H1 (cell line): Measurements from ENCODE around the gene IRF9. TPM values are rescaled to one million over a fixed set of nuclear protein-coding genes. Genes with fewer than 3 reads are reported as not detected.

Source experiments
- CTCF ChIA-PET: fragments of 300-600 bp; sonication (Branson Sonifier 250); formaldehyde crosslinking; loops from one replicate; lab custom pipeline; 2021; ENCODE audit not compliant: partially characterized antibody; lab: Charles Lee
- POLR2A ChIA-PET: fragments of 300-600 bp; sonication (Branson Sonifier 250); formaldehyde crosslinking; loops from one replicate; lab custom pipeline; 2021; ENCODE audit warnings: inconsistent platforms; ENCODE audit not compliant: partially characterized antibody; lab: Charles Lee
- DNase-seq, 2 experiments: peaks; one replicate each; pipeline versions ENCODE4 v3.0.0 to v3.0.0-alpha.2; 2010 to 2022; ENCODE audit warnings: low spot score in 2 of 2, low read depth in 1 of 2, mixed read lengths in 1 of 2
- FAIRE-seq: peaks from 2 replicates; lab custom pipeline; 2011; peaks lifted over from hg19 to GRCh38; lab: Jason Lieb, UNC
- H2AFZ ChIP-seq: 2 replicates; pipeline ENCODE4 v1.8.1; 2012; ENCODE audit warnings: low read length, inconsistent platforms
- H2AK5ac ChIP-seq: 2 replicates; pipeline ENCODE4 v1.6.1; 2013; ENCODE audit warnings: low read depth, low read length
- H2BK120ac ChIP-seq: replicated peaks from 2 replicates; pipeline ENCODE3; 2013; ENCODE audit warnings: low read depth, low read length, inconsistent platforms
- H2BK12ac ChIP-seq: 2 replicates; pipeline ENCODE4 v1.6.1; 2013; ENCODE audit warnings: low read depth, low read length
- H2BK15ac ChIP-seq: 2 replicates; pipeline ENCODE4 v1.6.1; 2013; ENCODE audit warnings: low read length
- H2BK20ac ChIP-seq: 2 replicates; pipeline ENCODE4 v1.6.1; 2013; ENCODE audit warnings: low read length
- H2BK5ac ChIP-seq: 2 replicates; pipeline ENCODE4 v1.6.1; 2013; ENCODE audit warnings: low read depth, low read length
- H3K14ac ChIP-seq: 2 replicates; pipeline ENCODE4 v1.6.1; 2013; ENCODE audit warnings: inconsistent platforms; ENCODE audit not compliant: insufficient read length
- H3K18ac ChIP-seq: 2 replicates; pipeline ENCODE4 v1.6.1; 2013; ENCODE audit warnings: low read length; ENCODE audit errors: extremely low read depth
- H3K23ac ChIP-seq: 2 replicates; pipeline ENCODE4 v1.6.1; 2013; ENCODE audit warnings: inconsistent platforms; ENCODE audit not compliant: insufficient read length
- H3K23me2 ChIP-seq: 2 replicates; pipeline ENCODE4 v1.6.1; 2013; ENCODE audit warnings: low read depth, low read length
- H3K27ac ChIP-seq: 2 replicates; pipeline ENCODE4 v1.6.1; 2011; ENCODE audit warnings: low read depth, low read length, inconsistent platforms
- H3K27me3 ChIP-seq, 4 experiments: replicated peaks in 1 of 4; 1 replicate in 1 of 4; 2 replicates in 3 of 4; pipeline versions ENCODE4 v1.6.1 to v1.8.1; 2011 to 2013; ENCODE audit warnings: low read length in 3 of 4, mild to moderate bottlenecking in 3 of 4, inconsistent platforms in 2 of 4, mixed read lengths in 2 of 4, moderate library complexity in 1 of 4; ENCODE audit not compliant: control insufficient read depth in 3 of 4, insufficient read depth in 3 of 4; ENCODE audit errors: extremely low read depth in 1 of 4
- H3K36me3 ChIP-seq, 4 experiments: 2 replicates each; pipeline versions ENCODE4 v1.6.1 to v1.8.1; 2011 to 2013; ENCODE audit warnings: mild to moderate bottlenecking in 4 of 4, low read length in 3 of 4, moderate library complexity in 2 of 4, control low read depth in 1 of 4, inconsistent platforms in 1 of 4; ENCODE audit not compliant: insufficient read depth in 4 of 4, control insufficient read depth in 2 of 4
- H3K4ac ChIP-seq: replicated peaks from 2 replicates; pipeline ENCODE3; 2013; ENCODE audit warnings: low read length, low read depth, mixed read lengths, inconsistent platforms; ENCODE audit not compliant: insufficient read length
- H3K4me1 ChIP-seq, 4 experiments: replicated peaks in 1 of 4; 1 replicate in 1 of 4; 2 replicates in 3 of 4; pipeline versions ENCODE4 v1.6.1 to v1.8.1; 2011 to 2013; ENCODE audit warnings: low read length in 3 of 4, inconsistent platforms in 2 of 4, mixed read lengths in 1 of 4; ENCODE audit not compliant: insufficient read depth in 4 of 4, control insufficient read depth in 3 of 4
- H3K4me2 ChIP-seq, 2 experiments: 2 replicates each; pipeline versions ENCODE4 v1.6.1 to v1.8.1; 2011 to 2013; ENCODE audit warnings: low read depth in 2 of 2, low read length in 2 of 2, control low read depth in 1 of 2, inconsistent platforms in 1 of 2, mild to moderate bottlenecking in 1 of 2; ENCODE audit not compliant: insufficient read depth in 1 of 2
- H3K4me3 ChIP-seq, 4 experiments: fragments of 200-600, 300-600 bp in 1 of 4; sonication (generic), shearing (Covaris generic), sonication (Bioruptor Twin) in 1 of 4; 2 replicates each; pipeline versions ENCODE4 v1.5.1 to v1.8.1; 2011 to 2016; ENCODE audit warnings: low read length in 4 of 4, low read depth in 3 of 4, control low read depth in 2 of 4, inconsistent platforms in 2 of 4, mild to moderate bottlenecking in 2 of 4, mixed read lengths in 1 of 4, moderate library complexity in 1 of 4; ENCODE audit not compliant: insufficient read depth in 2 of 4; ENCODE audit errors: extremely low read depth in 1 of 4
- H3K56ac ChIP-seq: replicated peaks from 2 replicates; pipeline ENCODE3; 2013; ENCODE audit warnings: low read depth, mild to moderate bottlenecking, mixed read lengths, low read length, inconsistent platforms; ENCODE audit not compliant: insufficient read length
- H3K79me1 ChIP-seq: 2 replicates; pipeline ENCODE4 v1.6.1; 2013; ENCODE audit warnings: low read depth, low read length, control low read depth
- H3K79me2 ChIP-seq, 2 experiments: 2 replicates each; pipeline versions ENCODE4 v1.6.1 to v1.8.1; 2012 to 2013; ENCODE audit warnings: low read length in 2 of 2, mild to moderate bottlenecking in 2 of 2, inconsistent platforms in 1 of 2; ENCODE audit not compliant: insufficient read depth in 2 of 2, control insufficient read depth in 1 of 2
- H3K9ac ChIP-seq, 4 experiments: replicated peaks in 1 of 4; 1 replicate in 1 of 4; 2 replicates in 3 of 4; pipeline versions ENCODE4 v1.6.1 to v1.8.1; 2011 to 2013; ENCODE audit warnings: low read depth in 3 of 4, low read length in 3 of 4, control low read depth in 2 of 4, mild to moderate bottlenecking in 2 of 4, moderate library complexity in 2 of 4, inconsistent platforms in 1 of 4; ENCODE audit errors: extremely low read depth in 1 of 4
- H3K9me3 ChIP-seq, 2 experiments: 2 replicates each; pipeline versions ENCODE4 v1.6.1 to v1.8.1; 2012 to 2013; ENCODE audit warnings: mild to moderate bottlenecking in 2 of 2, moderate library complexity in 2 of 2, control low read depth in 1 of 2, inconsistent platforms in 1 of 2, low read depth in 1 of 2, low read length in 1 of 2, mixed read lengths in 1 of 2; ENCODE audit not compliant: insufficient read depth in 2 of 2
- H4K20me1 ChIP-seq, 2 experiments: replicated peaks in 1 of 2; 2 replicates each; pipeline versions ENCODE3 to v1.8.1; 2011 to 2013; ENCODE audit warnings: inconsistent platforms in 2 of 2, low read length in 2 of 2, mild to moderate bottlenecking in 1 of 2; ENCODE audit not compliant: insufficient read depth in 2 of 2, control insufficient read depth in 1 of 2
- H4K5ac ChIP-seq: 2 replicates; pipeline ENCODE4 v1.6.1; 2013; ENCODE audit warnings: low read length, low read depth, mixed read lengths, inconsistent platforms; ENCODE audit not compliant: insufficient read length
- H4K8ac ChIP-seq: 2 replicates; pipeline ENCODE4 v1.8.0; 2013; ENCODE audit warnings: mild to moderate bottlenecking, moderate library complexity, low read length, inconsistent platforms; ENCODE audit not compliant: insufficient read depth; ENCODE audit errors: extremely low read depth
- H4K91ac ChIP-seq: replicated peaks from 2 replicates; pipeline ENCODE3; 2013; ENCODE audit warnings: low read length, mixed read lengths, inconsistent platforms; ENCODE audit not compliant: insufficient read length
- POLR2A ChIP-seq, 2 experiments: IDR thresholded peaks; 1 replicate in 1 of 2; 2 replicates in 1 of 2; pipeline ENCODE4 v1.6.1; 2011; ENCODE audit warnings: low read depth in 2 of 2, low read length in 2 of 2, mild to moderate bottlenecking in 2 of 2; ENCODE audit errors: control extremely low read depth in 1 of 2
- RBBP5 ChIP-seq: IDR thresholded peaks from 2 replicates; pipeline ENCODE4 v1.7.1; 2012; ENCODE audit warnings: low read depth, mild to moderate bottlenecking, inconsistent platforms, low read length, moderate library complexity, borderline replicate concordance
- WGBS, 2 experiments: shearing (Covaris generic) in 1 of 2; methylation state at CpG; one replicate each; pipeline versions ENCODE4 v1.1.6 to v1.1.7; 2013 to 2015; ENCODE audit warnings: low lambda C conversion rate in 2 of 2, mixed read lengths in 2 of 2, inconsistent platforms in 1 of 2, low coverage in 1 of 2, missing lambda C conversion rate in 1 of 2; ENCODE audit not compliant: insufficient replicate concordance in 2 of 2, insufficient coverage in 1 of 2, insufficient read length in 1 of 2; ENCODE audit errors: extremely low coverage in 1 of 2, missing lambda C conversion rate in 1 of 2; 5-methylcytosine and 5-hydroxymethylcytosine counted together
- polyA plus RNA-seq, 7 experiments: library from polyadenylated mRNA; depleted of rRNA in 3 of 7; stranded (reverse) in 5 of 7; unstranded in 2 of 7; fragments of >200 nt in 5 of 7; fragments of 200-250 nt in 2 of 7; gene quantifications; 1 replicate in 5 of 7; 2 replicates in 1 of 7; 4 replicates in 1 of 7; pipeline versions ENCODE4 v1.2.1 to v1.2.3, GENCODE V29; 2011 to 2013; ENCODE audit warnings: missing spikeins in 2 of 7, mixed read lengths in 2 of 7
- total RNA-seq: library from RNA; stranded (reverse); fragmentation: NEBNext Ultra II Directional; extraction: Animal tissue kit (Norgen Biotek cat#: 25700); gene quantifications from 2 replicates; pipeline ENCODE4 v1.2.1, GENCODE V29; 2021

IRF9 gene
- total and polyA plus RNA-seq, 2 of the 8 experiments (the other 6 are each of a cell fraction or from before 2014, with no cell fraction given) = 11.4 to 13.2 TPM

DNA sequence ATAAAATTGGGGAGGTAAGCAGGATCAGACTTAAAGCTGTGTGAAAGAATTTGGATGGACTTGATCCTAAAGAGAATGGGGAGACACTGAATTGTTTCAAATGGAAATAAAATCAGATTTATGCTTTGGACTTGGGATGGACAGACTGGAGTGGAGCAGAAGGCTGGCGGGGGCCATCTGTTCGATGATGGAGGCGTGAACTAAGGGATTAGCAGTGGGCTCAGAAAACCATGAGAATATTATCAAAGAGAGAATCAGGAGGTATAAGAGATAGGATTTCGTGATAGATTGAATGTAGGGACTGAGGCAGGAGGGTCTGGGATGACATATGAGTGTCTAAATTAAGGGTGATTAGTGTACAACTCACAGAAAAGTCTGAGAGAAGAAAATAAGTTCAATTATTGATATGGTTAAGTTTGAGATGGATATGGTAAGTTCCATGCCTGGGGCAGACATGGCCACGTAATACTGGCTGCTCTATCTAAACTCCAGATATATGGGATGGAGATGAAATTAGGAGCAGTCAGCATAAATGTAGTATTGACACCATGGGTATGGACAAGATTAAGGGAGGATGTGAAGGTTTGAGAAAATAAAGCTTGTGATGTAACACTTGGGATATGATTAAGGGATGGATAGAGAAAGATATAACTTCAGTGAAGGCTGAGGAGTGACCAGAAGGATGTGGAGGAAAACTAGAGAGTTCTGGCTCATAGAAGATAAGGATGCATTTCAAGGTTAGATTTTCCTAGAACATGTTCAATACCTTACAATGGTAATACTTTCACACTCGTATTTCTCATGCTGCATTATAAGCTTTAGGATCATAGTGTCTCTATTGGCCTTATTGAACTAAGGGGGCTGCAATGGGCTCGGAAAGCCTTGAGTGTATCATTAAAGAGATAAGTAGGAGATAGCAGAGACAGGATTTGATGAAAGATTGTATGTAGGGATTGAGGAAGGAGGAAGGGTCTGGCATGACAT, 43.4 kb downstream of the IRF9 start:
- Histone ChIP-seq H3K23ac (no peak overlapping the region), H3K27ac (no peak overlapping the region), H4K91ac (no peak overlapping the region), H3K79me1 (no peaks in the 10 kb centered on the region), H3K36me3 (peaks cover 14 to 46% (median 30%) of the 10 kb centered on the region in 4 experiments; a peak in 7 of 8 replicates), H4K20me1 (peaks cover 0 to 2% of the 10 kb centered on the region in 2 experiments), H3K18ac (no peak overlapping the region), H4K5ac (no peak overlapping the region), H3K79me2 (no peaks in the 10 kb centered on the region), H3K14ac (no peak overlapping the region), H3K56ac (no peak overlapping the region), H3K27me3 (no peaks in the 10 kb centered on the region), H3K4me3 (no peak overlapping the region), H2BK120ac (no peak overlapping the region), H4K8ac (no peak overlapping the region), H2BK12ac (no peak overlapping the region), H2BK20ac (no peak overlapping the region), H3K9me3 (peaks cover 6 to 7% of the 10 kb centered on the region in 2 experiments), H3K9ac (no peak overlapping the region; a peak in 1 of 7 replicates), H2BK15ac (no peak overlapping the region), H3K23me2 (no peaks in the 10 kb centered on the region), H3K4me2 (no peak overlapping the region), H3K4me1 (peaks cover 0 to 7% (median 4%) of the 10 kb centered on the region in 4 experiments; a peak in 3 of 7 replicates), H3K4ac (no peak overlapping the region), H2AK5ac (no peak overlapping the region), H2BK5ac (no peak overlapping the region), H2AFZ (no peak overlapping the region)
- no peak for DNase-seq
- FAIRE-seq = no peak
- TF ChIP-seq RBBP5 (no peak), POLR2A (IDR thresholded peaks at IDR 0.05; ENCODE audit: control extremely low read depth in 1 of 2, low read depth in 2 of 2, low read length in 2 of 2) (peak in 1 of 2 experiments; percentile 36; a peak in 1 of 3 replicates)
- 95 to 100% methylated on average over 1 to 7 of the region's 7 CpGs for WGBS, 2 experiments
- CTCF ChIA-PET = interaction anchor here (2.3 kb wide), 1 partner anchor 10 kb away, joined by 9 read pairs; the partner anchor contains the start of gene CHMP4A
- POLR2A ChIA-PET = interaction anchor here (0.6 to 5.0 kb wide), 6 partner anchors 9 to 45 kb away, joined by 3 to 24 read pairs (median 6); partner anchors contain the start of genes CHMP4A, MDP1 and TM9SF1
